Kidney epithelial cell (primary cell): Measurements from ENCODE around the gene TEKT5. TPM values are rescaled to one million over a fixed set of nuclear protein-coding genes. Genes with fewer than 3 reads are reported as not detected.
"Not testable (repeated sequence)": the region's sequence is repeated elsewhere in the genome, so short reads cannot be mapped to it uniquely, and the experiment has no call there.

Source experiments
- DNase-seq: peaks from one replicate; pipeline ENCODE4 v3.0.0-alpha.2; 2010; ENCODE audit warnings: low read depth
- H3K27me3 ChIP-seq: 2 replicates; pipeline ENCODE4 v1.6.0; 2011; ENCODE audit warnings: low read length; ENCODE audit not compliant: control insufficient read depth, insufficient read depth
- H3K36me3 ChIP-seq: 2 replicates; pipeline ENCODE4 v1.5.1; 2011; ENCODE audit warnings: low read length; ENCODE audit not compliant: control insufficient read depth, insufficient read depth
- H3K4me3 ChIP-seq: 2 replicates; pipeline ENCODE4 v1.5.1; 2011; ENCODE audit warnings: low read depth, mild to moderate bottlenecking, control low read depth, low read length
- CTCF ChIP-seq: IDR thresholded peaks from 2 replicates; pipeline ENCODE4 v1.5.1; 2011; ENCODE audit warnings: mild to moderate bottlenecking, moderate library complexity, low read length, control low read depth, inconsistent platforms; ENCODE audit not compliant: insufficient read depth, poor library complexity, severe bottlenecking
- total RNA-seq: library from RNA; depleted of rRNA; stranded (reverse); fragments of >200 nt; gene quantifications from 2 replicates; pipeline ENCODE4 v1.2.3, GENCODE V29; 2015

Gene TEKT5
- total RNA-seq, 1 donor from 2014 or later, result 0.04 TPM

- H3K4me3 ChIP-seq, result no peak overlapping the region
- no peak for TF ChIP-seq CTCF
- DNase-seq, result no peak
- no peaks in the 10 kb centered on the region for H3K36me3 ChIP-seq
- H3K27me3 ChIP-seq, result no peaks in the 10 kb centered on the region
Measured at GRCh38 chr16:10681310-10682308, 13.1 kb downstream of the TEKT5 start.

- H3K4me3 ChIP-seq, result no peak overlapping the region
- DNase-seq, result no peak
- no peak for TF ChIP-seq CTCF
- H3K27me3 ChIP-seq, result no peaks in the 10 kb centered on the region
- H3K36me3 ChIP-seq, result no peaks in the 10 kb centered on the region
Measured at GRCh38 chr16:10679921-10680320, 14.8 kb downstream of the TEKT5 start.

- H3K36me3 ChIP-seq, H3K4me3 ChIP-seq, DNase-seq, H3K27me3 ChIP-seq: not testable (repeated sequence)
Measured at GRCh38 chr16:10679441-10679840, 15.3 kb downstream of the TEKT5 start.

- TF ChIP-seq CTCF, result no peak
- Histone ChIP-seq H3K36me3 (no peaks in the 10 kb centered on the region), H3K4me3 (no peak overlapping the region), H3K27me3 (no peaks in the 10 kb centered on the region)
- DNase-seq, result no peak
Measured at GRCh38 chr16:10678655-10679054, 16.1 kb downstream of the TEKT5 start.

GRCh38 chr16:10676284-10676683, 18.4 kb downstream of the TEKT5 start:
- TF ChIP-seq CTCF, result no peak
- Histone ChIP-seq H3K4me3 (no peak overlapping the region), H3K27me3 (no peaks in the 10 kb centered on the region), H3K36me3 (no peaks in the 10 kb centered on the region)
- no peak for DNase-seq

GRCh38 chr16:10675861-10676260, 18.9 kb downstream of the TEKT5 start:
- Histone ChIP-seq H3K27me3 (no peaks in the 10 kb centered on the region), H3K36me3 (no peaks in the 10 kb centered on the region), H3K4me3 (no peak overlapping the region)
- no peak for DNase-seq
- no peak for TF ChIP-seq CTCF
